H1 (cell line): ENCODE data around the gene XPO6. TPM values are rescaled to one million over a fixed set of nuclear protein-coding genes. Genes with fewer than 3 reads are reported as not detected.

Experiments
- CTCF ChIA-PET: fragments of 300-600 bp; sonication (Branson Sonifier 250); formaldehyde crosslinking; loops from one replicate; lab custom pipeline; 2021; ENCODE audit not compliant: partially characterized antibody; lab: Charles Lee
- POLR2A ChIA-PET: fragments of 300-600 bp; sonication (Branson Sonifier 250); formaldehyde crosslinking; loops from one replicate; lab custom pipeline; 2021; ENCODE audit warnings: inconsistent platforms; ENCODE audit not compliant: partially characterized antibody; lab: Charles Lee
- DNase-seq, 2 experiments: peaks; one replicate each; pipeline versions ENCODE4 v3.0.0 to v3.0.0-alpha.2; 2010 to 2022; ENCODE audit warnings: low spot score in 2 of 2, low read depth in 1 of 2, mixed read lengths in 1 of 2
- FAIRE-seq: peaks from 2 replicates; lab custom pipeline; 2011; peaks lifted over from hg19 to GRCh38; lab: Jason Lieb, UNC
- H2AFZ ChIP-seq: 2 replicates; pipeline ENCODE4 v1.8.1; 2012; ENCODE audit warnings: low read length, inconsistent platforms
- H2AK5ac ChIP-seq: 2 replicates; pipeline ENCODE4 v1.6.1; 2013; ENCODE audit warnings: low read depth, low read length
- H2BK120ac ChIP-seq: replicated peaks from 2 replicates; pipeline ENCODE3; 2013; ENCODE audit warnings: low read depth, low read length, inconsistent platforms
- H2BK12ac ChIP-seq: 2 replicates; pipeline ENCODE4 v1.6.1; 2013; ENCODE audit warnings: low read depth, low read length
- H2BK15ac ChIP-seq: 2 replicates; pipeline ENCODE4 v1.6.1; 2013; ENCODE audit warnings: low read length
- H2BK20ac ChIP-seq: 2 replicates; pipeline ENCODE4 v1.6.1; 2013; ENCODE audit warnings: low read length
- H2BK5ac ChIP-seq: 2 replicates; pipeline ENCODE4 v1.6.1; 2013; ENCODE audit warnings: low read depth, low read length
- H3K14ac ChIP-seq: 2 replicates; pipeline ENCODE4 v1.6.1; 2013; ENCODE audit warnings: inconsistent platforms; ENCODE audit not compliant: insufficient read length
- H3K18ac ChIP-seq: 2 replicates; pipeline ENCODE4 v1.6.1; 2013; ENCODE audit warnings: low read length; ENCODE audit errors: extremely low read depth
- H3K23ac ChIP-seq: 2 replicates; pipeline ENCODE4 v1.6.1; 2013; ENCODE audit warnings: inconsistent platforms; ENCODE audit not compliant: insufficient read length
- H3K23me2 ChIP-seq: 2 replicates; pipeline ENCODE4 v1.6.1; 2013; ENCODE audit warnings: low read depth, low read length
- H3K27ac ChIP-seq: 2 replicates; pipeline ENCODE4 v1.6.1; 2011; ENCODE audit warnings: low read depth, low read length, inconsistent platforms
- H3K27me3 ChIP-seq, 4 experiments: replicated peaks in 1 of 4; 1 replicate in 1 of 4; 2 replicates in 3 of 4; pipeline versions ENCODE4 v1.6.1 to v1.8.1; 2011 to 2013; ENCODE audit warnings: low read length in 3 of 4, mild to moderate bottlenecking in 3 of 4, inconsistent platforms in 2 of 4, mixed read lengths in 2 of 4, moderate library complexity in 1 of 4; ENCODE audit not compliant: control insufficient read depth in 3 of 4, insufficient read depth in 3 of 4; ENCODE audit errors: extremely low read depth in 1 of 4
- H3K36me3 ChIP-seq, 4 experiments: 2 replicates each; pipeline versions ENCODE4 v1.6.1 to v1.8.1; 2011 to 2013; ENCODE audit warnings: mild to moderate bottlenecking in 4 of 4, low read length in 3 of 4, moderate library complexity in 2 of 4, control low read depth in 1 of 4, inconsistent platforms in 1 of 4; ENCODE audit not compliant: insufficient read depth in 4 of 4, control insufficient read depth in 2 of 4
- H3K4ac ChIP-seq: replicated peaks from 2 replicates; pipeline ENCODE3; 2013; ENCODE audit warnings: low read length, low read depth, mixed read lengths, inconsistent platforms; ENCODE audit not compliant: insufficient read length
- H3K4me1 ChIP-seq, 4 experiments: replicated peaks in 1 of 4; 1 replicate in 1 of 4; 2 replicates in 3 of 4; pipeline versions ENCODE4 v1.6.1 to v1.8.1; 2011 to 2013; ENCODE audit warnings: low read length in 3 of 4, inconsistent platforms in 2 of 4, mixed read lengths in 1 of 4; ENCODE audit not compliant: insufficient read depth in 4 of 4, control insufficient read depth in 3 of 4
- H3K4me2 ChIP-seq, 2 experiments: 2 replicates each; pipeline versions ENCODE4 v1.6.1 to v1.8.1; 2011 to 2013; ENCODE audit warnings: low read depth in 2 of 2, low read length in 2 of 2, control low read depth in 1 of 2, inconsistent platforms in 1 of 2, mild to moderate bottlenecking in 1 of 2; ENCODE audit not compliant: insufficient read depth in 1 of 2
- H3K4me3 ChIP-seq, 4 experiments: fragments of 200-600, 300-600 bp in 1 of 4; sonication (generic), shearing (Covaris generic), sonication (Bioruptor Twin) in 1 of 4; 2 replicates each; pipeline versions ENCODE4 v1.5.1 to v1.8.1; 2011 to 2016; ENCODE audit warnings: low read length in 4 of 4, low read depth in 3 of 4, control low read depth in 2 of 4, inconsistent platforms in 2 of 4, mild to moderate bottlenecking in 2 of 4, mixed read lengths in 1 of 4, moderate library complexity in 1 of 4; ENCODE audit not compliant: insufficient read depth in 2 of 4; ENCODE audit errors: extremely low read depth in 1 of 4
- H3K56ac ChIP-seq: replicated peaks from 2 replicates; pipeline ENCODE3; 2013; ENCODE audit warnings: low read depth, mild to moderate bottlenecking, mixed read lengths, low read length, inconsistent platforms; ENCODE audit not compliant: insufficient read length
- H3K79me1 ChIP-seq: 2 replicates; pipeline ENCODE4 v1.6.1; 2013; ENCODE audit warnings: low read depth, low read length, control low read depth
- H3K79me2 ChIP-seq, 2 experiments: 2 replicates each; pipeline versions ENCODE4 v1.6.1 to v1.8.1; 2012 to 2013; ENCODE audit warnings: low read length in 2 of 2, mild to moderate bottlenecking in 2 of 2, inconsistent platforms in 1 of 2; ENCODE audit not compliant: insufficient read depth in 2 of 2, control insufficient read depth in 1 of 2
- H3K9ac ChIP-seq, 4 experiments: replicated peaks in 1 of 4; 1 replicate in 1 of 4; 2 replicates in 3 of 4; pipeline versions ENCODE4 v1.6.1 to v1.8.1; 2011 to 2013; ENCODE audit warnings: low read depth in 3 of 4, low read length in 3 of 4, control low read depth in 2 of 4, mild to moderate bottlenecking in 2 of 4, moderate library complexity in 2 of 4, inconsistent platforms in 1 of 4; ENCODE audit errors: extremely low read depth in 1 of 4
- H3K9me3 ChIP-seq, 2 experiments: 2 replicates each; pipeline versions ENCODE4 v1.6.1 to v1.8.1; 2012 to 2013; ENCODE audit warnings: mild to moderate bottlenecking in 2 of 2, moderate library complexity in 2 of 2, control low read depth in 1 of 2, inconsistent platforms in 1 of 2, low read depth in 1 of 2, low read length in 1 of 2, mixed read lengths in 1 of 2; ENCODE audit not compliant: insufficient read depth in 2 of 2
- H4K20me1 ChIP-seq, 2 experiments: replicated peaks in 1 of 2; 2 replicates each; pipeline versions ENCODE3 to v1.8.1; 2011 to 2013; ENCODE audit warnings: inconsistent platforms in 2 of 2, low read length in 2 of 2, mild to moderate bottlenecking in 1 of 2; ENCODE audit not compliant: insufficient read depth in 2 of 2, control insufficient read depth in 1 of 2
- H4K5ac ChIP-seq: 2 replicates; pipeline ENCODE4 v1.6.1; 2013; ENCODE audit warnings: low read length, low read depth, mixed read lengths, inconsistent platforms; ENCODE audit not compliant: insufficient read length
- H4K8ac ChIP-seq: 2 replicates; pipeline ENCODE4 v1.8.0; 2013; ENCODE audit warnings: mild to moderate bottlenecking, moderate library complexity, low read length, inconsistent platforms; ENCODE audit not compliant: insufficient read depth; ENCODE audit errors: extremely low read depth
- H4K91ac ChIP-seq: replicated peaks from 2 replicates; pipeline ENCODE3; 2013; ENCODE audit warnings: low read length, mixed read lengths, inconsistent platforms; ENCODE audit not compliant: insufficient read length
- CEBPB ChIP-seq: IDR thresholded peaks from 2 replicates; pipeline ENCODE4 v1.6.1; 2012; ENCODE audit warnings: low read depth, low read length
- GABPA ChIP-seq: IDR thresholded peaks from 2 replicates; pipeline ENCODE4 v1.6.1; 2011; ENCODE audit warnings: mild to moderate bottlenecking, low read length, moderate library complexity, borderline replicate concordance; ENCODE audit not compliant: insufficient read depth
- KDM1A ChIP-seq: fragments of 200-600, 300-600 bp; sonication (generic); IDR thresholded peaks from 2 replicates; pipeline ENCODE4 v1.7.1; 2016; ENCODE audit warnings: mild to moderate bottlenecking, low read length, borderline replicate concordance
- TBP ChIP-seq: IDR thresholded peaks from 2 replicates; pipeline ENCODE4 v1.6.1; 2011; ENCODE audit warnings: low read depth, low read length, improper control_type of control experiment
- TCF12 ChIP-seq: IDR thresholded peaks from 2 replicates; pipeline ENCODE4 v1.6.1; 2011; ENCODE audit warnings: low read depth, mild to moderate bottlenecking, low read length
- USF2 ChIP-seq: IDR thresholded peaks from 2 replicates; pipeline ENCODE4 v1.6.1; 2011; ENCODE audit warnings: low read length, improper control_type of control experiment
- WGBS, 2 experiments: shearing (Covaris generic) in 1 of 2; methylation state at CpG; one replicate each; pipeline versions ENCODE4 v1.1.6 to v1.1.7; 2013 to 2015; ENCODE audit warnings: low lambda C conversion rate in 2 of 2, mixed read lengths in 2 of 2, inconsistent platforms in 1 of 2, low coverage in 1 of 2, missing lambda C conversion rate in 1 of 2; ENCODE audit not compliant: insufficient replicate concordance in 2 of 2, insufficient coverage in 1 of 2, insufficient read length in 1 of 2; ENCODE audit errors: extremely low coverage in 1 of 2, missing lambda C conversion rate in 1 of 2; 5-methylcytosine and 5-hydroxymethylcytosine counted together
- polyA plus RNA-seq, 7 experiments: library from polyadenylated mRNA; depleted of rRNA in 3 of 7; stranded (reverse) in 5 of 7; unstranded in 2 of 7; fragments of >200 nt in 5 of 7; fragments of 200-250 nt in 2 of 7; gene quantifications; 1 replicate in 5 of 7; 2 replicates in 1 of 7; 4 replicates in 1 of 7; pipeline versions ENCODE4 v1.2.1 to v1.2.3, GENCODE V29; 2011 to 2013; ENCODE audit warnings: missing spikeins in 2 of 7, mixed read lengths in 2 of 7
- total RNA-seq: library from RNA; stranded (reverse); fragmentation: NEBNext Ultra II Directional; extraction: Animal tissue kit (Norgen Biotek cat#: 25700); gene quantifications from 2 replicates; pipeline ENCODE4 v1.2.1, GENCODE V29; 2021

XPO6 gene
- total and polyA plus RNA-seq, 2 of the 8 experiments (the other 6 are each of a cell fraction or from before 2014, with no cell fraction given) = 152 to 254 TPM

GRCh38 chr16:28164140-28164539, 47.6 kb downstream of the XPO6 start:
- Histone ChIP-seq H2BK5ac (no peak overlapping the region), H4K8ac (no peak overlapping the region), H3K14ac (no peak overlapping the region), H2BK15ac (no peak overlapping the region), H2AFZ (no peak overlapping the region), H3K4me1 (no peaks in the 10 kb centered on the region; a peak in 2 of 7 replicates), H4K91ac (no peak overlapping the region), H3K23me2 (no peaks in the 10 kb centered on the region; the same call in 1 of the 2 replicates), H2BK120ac (no peak overlapping the region), H3K9ac (no peak overlapping the region), H2BK12ac (no peak overlapping the region), H3K23ac (no peak overlapping the region), H3K79me2 (peaks cover 0 to 16% of the 10 kb centered on the region in 2 experiments; a peak in 2 of 4 replicates), H3K27me3 (no peaks in the 10 kb centered on the region), H3K4me3 (no peak overlapping the region), H3K79me1 (peaks cover 3% of the 10 kb centered on the region), H2AK5ac (no peak overlapping the region), H3K36me3 (peaks cover 3 to 46% (median 21%) of the 10 kb centered on the region in 4 experiments; a peak in 7 of 8 replicates), H3K9me3 (no peaks in the 10 kb centered on the region), H3K18ac (no peak overlapping the region), H2BK20ac (no peak overlapping the region), H3K56ac (no peak overlapping the region), H3K4me2 (no peak overlapping the region), H3K4ac (no peak overlapping the region), H4K20me1 (peaks cover 0 to 6% of the 10 kb centered on the region in 2 experiments), H4K5ac (no peak overlapping the region), H3K27ac (no peak overlapping the region)
- FAIRE-seq (no peak), DNase-seq (no peak)
- TF ChIP-seq KDM1A = no peak
- no peak for TF ChIP-seq USF2
- no peak for TF ChIP-seq TBP
- TF ChIP-seq TCF12 = no peak
- TF ChIP-seq CEBPB = peak; percentile 85
- TF ChIP-seq GABPA = no peak
- ChIA-PET POLR2A (interaction anchor here (1.0 to 1.2 kb wide), 3 partner anchors 8 to 48 kb away, joined by 3 read pairs; no protein-coding TSS in a partner anchor), CTCF (interaction anchor here (0.9 to 1.6 kb wide), 3 partner anchors 10 to 22 kb away, joined by 3 to 4 read pairs (median 3); no protein-coding TSS in a partner anchor)
- WGBS, 2 experiments = 88% methylated on average over 2 of the region's 2 CpGs; no CpG with 5 or more reads in 1 of the 2 experiments
